Neural progenitor cell (in vitro differentiated cells): ENCODE data around the gene ZSCAN5B.
A peak's percentile ranks its signal among the peaks of the same experiment; 100 is the strongest.
"Not testable (repeated sequence)": the region's sequence is repeated elsewhere in the genome, so short reads cannot be mapped to it uniquely, and the experiment has no call there.

Experiments
- EZH2 ChIP-seq: fragments of 200-600 bp; sonication (generic); IDR thresholded peaks from 2 replicates; pipeline ENCODE4 v1.6.1; 2017; ENCODE audit warnings: antibody characterized with exemption, mild to moderate bottlenecking, moderate library complexity
- TF ChIP-seq, protein P1 (sequence below): fragments of 200-600 bp; sonication (generic); IDR thresholded peaks from 2 replicates; pipeline ENCODE4 v1.5.1; 2017; ENCODE audit warnings: antibody characterized with exemption, mild to moderate bottlenecking

DNA sequence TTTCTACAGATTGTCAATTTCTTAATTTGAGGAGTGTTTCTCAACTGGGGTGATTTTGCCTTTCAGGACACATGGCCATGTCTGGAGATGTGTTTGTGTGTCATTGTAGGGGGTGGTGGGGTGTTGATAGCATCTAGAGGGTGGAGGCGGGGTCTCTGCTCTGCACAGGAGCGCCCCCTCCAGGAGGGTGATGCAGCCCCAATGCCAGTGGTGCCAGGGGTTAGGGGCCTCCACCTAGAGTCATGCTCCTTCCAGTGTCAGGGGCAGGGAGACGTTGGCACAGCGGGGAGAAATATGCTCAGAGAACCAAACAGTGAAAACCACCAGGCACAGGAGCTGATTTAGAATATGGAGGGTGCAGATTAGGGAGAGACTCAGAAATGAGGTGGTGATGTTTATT is 48.2 kb upstream of the ZSCAN5B start:
- not testable (repeated sequence) for TF ChIP-seq EZH2
- TF ChIP-seq, protein P1, sequence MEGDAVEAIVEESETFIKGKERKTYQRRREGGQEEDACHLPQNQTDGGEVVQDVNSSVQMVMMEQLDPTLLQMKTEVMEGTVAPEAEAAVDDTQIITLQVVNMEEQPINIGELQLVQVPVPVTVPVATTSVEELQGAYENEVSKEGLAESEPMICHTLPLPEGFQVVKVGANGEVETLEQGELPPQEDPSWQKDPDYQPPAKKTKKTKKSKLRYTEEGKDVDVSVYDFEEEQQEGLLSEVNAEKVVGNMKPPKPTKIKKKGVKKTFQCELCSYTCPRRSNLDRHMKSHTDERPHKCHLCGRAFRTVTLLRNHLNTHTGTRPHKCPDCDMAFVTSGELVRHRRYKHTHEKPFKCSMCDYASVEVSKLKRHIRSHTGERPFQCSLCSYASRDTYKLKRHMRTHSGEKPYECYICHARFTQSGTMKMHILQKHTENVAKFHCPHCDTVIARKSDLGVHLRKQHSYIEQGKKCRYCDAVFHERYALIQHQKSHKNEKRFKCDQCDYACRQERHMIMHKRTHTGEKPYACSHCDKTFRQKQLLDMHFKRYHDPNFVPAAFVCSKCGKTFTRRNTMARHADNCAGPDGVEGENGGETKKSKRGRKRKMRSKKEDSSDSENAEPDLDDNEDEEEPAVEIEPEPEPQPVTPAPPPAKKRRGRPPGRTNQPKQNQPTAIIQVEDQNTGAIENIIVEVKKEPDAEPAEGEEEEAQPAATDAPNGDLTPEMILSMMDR: peak; percentile 31
